ELF-1 (cell line): ENCODE measurements around the gene PRKAG2.

Experiments used
- DNase-seq: peaks from one replicate; pipeline ENCODE4 v3.0.0-alpha.2; 2016; ENCODE audit warnings: low read depth, low spot score

PRKAG2 gene

DNA sequence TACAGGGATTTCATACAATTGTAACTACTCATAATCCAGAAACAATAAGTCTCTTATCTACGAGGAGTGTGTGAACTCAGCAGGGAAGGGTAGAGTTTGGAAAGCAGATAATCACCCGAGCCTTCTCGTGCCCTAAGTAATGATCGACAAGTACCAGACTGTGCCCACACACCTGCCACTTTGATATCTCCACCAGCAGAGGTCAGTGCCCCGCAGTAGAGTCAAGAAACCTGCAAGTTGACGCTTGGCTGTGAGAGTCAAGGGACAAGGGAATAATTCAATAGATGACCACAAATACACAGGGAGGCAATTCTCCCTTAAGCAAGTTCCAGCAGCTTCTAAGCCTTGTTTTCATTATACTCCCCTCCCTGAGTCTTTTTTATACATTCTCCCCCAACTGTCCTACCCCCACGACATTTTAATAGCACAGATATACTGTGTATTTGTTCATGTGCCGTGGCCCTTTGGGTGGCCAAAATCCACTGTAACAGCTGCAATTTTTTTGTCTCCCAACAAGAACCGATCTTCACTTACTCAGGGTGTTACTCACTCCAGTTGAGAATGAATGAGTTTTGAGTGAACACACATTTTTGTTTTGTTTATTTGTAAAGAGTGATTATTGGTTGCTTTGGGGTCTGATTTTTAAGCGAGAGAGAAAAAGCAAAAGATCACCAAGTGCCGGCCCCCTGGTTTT, 250.3 kb downstream of the PRKAG2 start:
- DNase-seq = peak; percentile 37

DNA sequence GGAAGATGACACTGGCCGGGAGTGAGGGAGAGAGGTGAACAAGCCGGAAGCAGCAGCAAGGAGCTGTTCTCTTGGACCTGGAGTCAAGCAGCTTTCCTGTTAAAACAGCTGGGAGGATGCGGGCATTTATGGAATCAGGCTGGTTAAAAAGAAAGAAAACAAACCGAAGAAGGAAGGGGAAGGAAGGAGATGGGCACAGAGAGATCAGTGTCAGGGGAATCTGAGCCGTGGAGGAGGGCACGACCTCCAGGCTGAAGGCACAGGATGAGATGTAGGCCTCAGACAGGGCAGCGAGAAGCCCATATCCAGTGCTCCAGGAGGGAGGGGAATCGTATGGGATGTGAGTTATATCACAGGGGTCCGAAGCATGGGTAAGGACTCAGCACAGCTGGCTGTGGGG, 251.3 kb downstream of the PRKAG2 start:
- no peak for DNase-seq

DNA sequence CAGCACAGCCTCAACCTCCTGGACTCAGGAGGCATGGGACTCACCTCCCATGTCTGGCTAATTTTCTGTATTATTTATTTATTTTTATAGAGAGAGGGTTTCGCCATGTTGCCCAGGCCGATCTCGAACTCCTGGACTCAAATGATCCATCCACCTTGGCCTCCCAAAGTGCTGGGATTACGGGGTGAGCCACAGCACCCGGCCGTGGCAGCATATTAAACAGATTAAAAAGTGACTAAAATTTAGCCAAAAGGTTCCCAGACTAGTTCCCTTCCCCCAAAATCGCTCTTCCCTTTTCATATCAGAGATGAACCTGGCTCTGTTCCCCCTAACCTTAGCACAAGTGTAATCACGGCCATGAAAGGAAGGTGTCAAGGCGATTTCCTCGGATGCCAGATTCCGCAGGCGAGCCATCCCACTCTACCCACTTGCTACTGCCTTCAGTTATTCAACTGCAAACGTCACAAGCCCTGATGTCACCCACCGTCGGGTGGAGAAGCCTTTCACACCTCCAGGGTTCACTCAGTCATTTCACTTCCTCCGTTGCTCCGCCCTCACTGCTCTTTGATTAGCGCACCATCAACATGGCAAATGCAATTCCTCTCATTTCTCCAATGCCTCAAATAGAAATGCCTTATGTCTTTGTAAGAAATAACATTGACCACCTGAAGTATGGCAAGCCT, 252.5 kb downstream of the PRKAG2 start:
- DNase-seq = no peak

DNA sequence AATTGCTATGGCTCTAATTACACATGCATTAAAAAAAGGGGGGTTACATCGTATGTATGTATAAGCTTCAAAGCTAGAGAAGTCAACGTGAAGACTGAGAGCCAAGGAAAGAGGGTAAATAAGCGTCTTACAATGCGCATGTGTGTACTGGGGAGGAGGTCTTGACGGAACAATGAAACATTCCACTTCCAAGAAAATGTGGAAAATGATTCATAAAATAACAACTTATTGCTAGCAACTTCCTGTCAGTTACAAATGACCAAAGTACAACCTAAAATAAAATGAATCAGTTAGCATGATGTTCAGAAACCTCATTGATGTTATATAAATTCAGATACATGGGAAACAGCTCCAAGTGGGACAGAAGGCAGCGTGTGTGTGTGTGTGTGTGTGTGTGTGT, 253.1 kb downstream of the PRKAG2 start:
- DNase-seq = no peak

DNA sequence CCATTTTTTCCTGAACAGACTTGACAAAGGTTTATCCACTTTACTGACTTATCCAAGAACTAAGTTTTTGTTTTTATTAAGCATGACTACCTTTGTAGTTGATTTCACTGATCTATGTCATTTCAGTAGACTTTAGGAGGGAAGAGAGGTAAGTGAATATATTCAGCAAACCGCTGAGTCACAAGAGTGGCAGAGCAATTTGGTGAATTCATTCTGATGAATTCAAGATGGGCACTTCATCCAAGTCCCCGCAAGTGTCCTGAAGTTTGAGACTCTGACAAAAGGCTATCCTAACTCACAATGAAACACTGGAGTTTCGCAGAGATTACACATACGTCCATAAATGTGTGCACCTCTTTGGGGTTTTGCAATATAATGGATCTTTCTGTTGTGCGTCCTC, 255.0 kb downstream of the PRKAG2 start:
- no peak for DNase-seq

DNA sequence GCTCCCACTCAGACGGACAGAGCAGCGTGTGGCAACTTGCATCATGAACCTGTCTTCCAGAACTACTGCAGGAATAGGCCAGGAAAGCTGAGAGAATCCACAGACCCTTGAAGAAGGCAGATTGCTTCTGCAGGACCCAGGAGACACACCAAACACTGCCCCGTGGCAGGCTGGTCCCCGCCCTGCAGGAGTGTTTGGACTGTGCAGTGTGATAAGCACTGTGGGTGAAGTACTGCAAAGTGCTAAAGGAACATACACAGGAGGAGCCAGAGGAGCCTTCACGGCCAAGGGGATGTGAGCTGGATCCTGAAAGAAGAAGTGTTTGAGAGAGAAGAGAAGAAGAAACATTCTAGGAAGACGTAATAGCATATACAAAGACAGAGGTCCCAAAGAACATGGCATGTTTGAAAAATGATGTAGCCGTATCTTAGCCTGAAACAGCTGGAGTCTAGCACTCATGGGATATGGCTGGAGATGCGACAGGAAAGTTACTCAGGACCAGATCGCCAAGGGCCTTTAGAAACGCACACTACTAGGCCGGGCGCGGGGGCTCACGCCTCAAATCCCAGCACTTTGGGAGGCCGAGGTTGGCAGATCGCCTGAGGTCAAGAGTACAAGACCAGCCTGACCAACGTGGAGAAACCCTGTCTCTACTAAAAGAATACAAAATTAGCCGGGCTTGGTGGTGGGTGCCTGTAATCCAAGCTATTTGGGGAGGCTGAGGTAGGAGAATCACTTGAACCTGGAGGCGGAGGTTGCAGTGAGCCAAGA, 260.3 kb downstream of the PRKAG2 start:
- DNase-seq = no peak

DNA sequence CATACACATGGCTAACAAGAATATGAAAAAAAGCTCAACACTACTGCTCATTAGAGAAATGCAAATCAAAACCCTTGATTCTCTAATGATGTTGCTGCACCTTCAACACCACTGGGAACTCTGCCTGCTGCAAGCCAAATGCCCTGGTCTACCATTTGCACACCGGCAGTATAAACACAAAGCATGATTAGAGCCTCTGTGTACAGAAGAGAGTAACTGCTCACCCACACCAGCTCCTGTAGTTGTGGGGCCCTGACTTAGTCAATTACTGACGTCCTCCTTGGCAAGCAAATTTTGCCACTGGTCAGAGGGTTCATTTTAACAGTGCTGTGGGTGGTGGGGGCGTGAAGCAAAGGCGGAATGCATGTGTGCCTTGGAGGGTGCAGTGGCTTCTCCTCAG, 261.1 kb downstream of the PRKAG2 start:
- no peak for DNase-seq

DNA sequence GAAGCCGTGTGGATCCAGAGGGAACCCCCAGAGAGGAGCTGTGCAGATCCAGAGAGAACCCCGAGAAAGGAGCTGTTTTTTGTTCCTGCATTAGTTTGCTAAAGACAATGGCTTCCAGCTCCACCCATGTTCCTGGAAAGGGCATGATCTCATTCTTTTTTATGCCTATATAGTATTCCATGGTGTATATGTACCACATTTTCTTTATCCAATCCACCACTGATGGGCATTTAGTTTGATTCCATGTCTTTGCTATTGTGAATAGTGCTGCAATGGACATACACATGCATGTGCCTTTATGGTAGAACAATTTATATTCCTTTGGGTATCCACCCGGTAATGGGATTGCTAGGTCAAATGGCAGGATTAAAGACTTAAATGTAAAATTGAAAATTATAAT, 261.9 kb downstream of the PRKAG2 start:
- no peak for DNase-seq

DNA sequence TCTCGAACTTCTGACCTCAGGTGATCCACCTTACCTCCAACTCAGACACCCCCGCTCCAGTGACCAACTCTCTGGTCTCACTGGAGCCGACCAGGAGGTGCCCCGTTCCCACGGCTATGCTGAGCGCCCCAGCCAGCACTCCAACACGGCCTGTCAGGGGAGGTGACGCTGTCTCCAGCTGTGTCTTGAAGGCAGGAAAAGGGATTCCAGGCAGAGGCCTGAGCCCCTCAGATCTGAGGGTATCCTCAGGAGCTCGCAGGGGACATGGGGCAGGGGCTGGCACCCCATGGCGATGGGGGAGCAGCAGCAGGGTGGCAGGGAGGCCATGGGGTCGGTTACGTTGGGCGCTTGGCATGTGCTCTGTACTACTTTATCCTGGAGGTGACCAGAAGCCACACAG, 262.9 kb downstream of the PRKAG2 start:
- DNase-seq = no peak

DNA sequence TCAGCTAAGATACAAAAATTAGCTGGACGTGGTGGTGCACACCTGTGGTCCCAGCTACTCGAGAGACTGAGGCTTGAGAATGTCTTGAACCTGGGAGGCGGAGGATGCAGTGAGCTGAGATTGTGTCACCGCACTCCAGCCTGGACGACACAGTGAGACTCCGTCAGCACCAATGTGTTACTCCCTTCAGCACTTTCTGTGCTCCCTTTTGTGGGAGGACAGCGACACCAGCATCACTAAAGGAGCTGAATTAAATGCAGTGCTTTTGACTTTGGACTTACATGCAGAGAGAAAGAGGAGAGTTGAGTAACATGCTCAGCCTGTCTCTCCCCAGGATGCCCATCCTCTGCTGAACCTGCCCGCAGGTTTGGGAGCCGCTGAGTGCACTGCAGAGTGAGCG, 265.0 kb downstream of the PRKAG2 start:
- no peak for DNase-seq

DNA sequence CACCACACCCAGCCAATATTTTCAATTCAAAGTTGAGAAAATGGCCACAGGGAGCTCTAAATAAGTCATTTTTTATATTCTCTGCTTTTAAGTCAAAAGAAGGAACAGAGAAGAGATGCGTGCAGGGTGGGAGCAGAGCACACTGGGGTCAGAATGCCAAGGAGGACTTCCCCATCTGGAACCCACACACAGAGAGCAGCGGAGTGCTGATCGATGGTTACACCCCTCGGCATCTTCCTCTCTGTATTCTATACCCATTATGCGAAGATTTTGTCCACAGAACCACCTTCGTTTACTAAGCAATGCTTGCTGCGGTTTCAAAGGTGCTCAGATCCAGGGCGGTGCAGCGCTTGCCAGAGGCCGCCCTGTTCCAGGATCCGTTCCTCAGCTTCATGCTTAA, 265.9 kb downstream of the PRKAG2 start:
- DNase-seq = no peak

DNA sequence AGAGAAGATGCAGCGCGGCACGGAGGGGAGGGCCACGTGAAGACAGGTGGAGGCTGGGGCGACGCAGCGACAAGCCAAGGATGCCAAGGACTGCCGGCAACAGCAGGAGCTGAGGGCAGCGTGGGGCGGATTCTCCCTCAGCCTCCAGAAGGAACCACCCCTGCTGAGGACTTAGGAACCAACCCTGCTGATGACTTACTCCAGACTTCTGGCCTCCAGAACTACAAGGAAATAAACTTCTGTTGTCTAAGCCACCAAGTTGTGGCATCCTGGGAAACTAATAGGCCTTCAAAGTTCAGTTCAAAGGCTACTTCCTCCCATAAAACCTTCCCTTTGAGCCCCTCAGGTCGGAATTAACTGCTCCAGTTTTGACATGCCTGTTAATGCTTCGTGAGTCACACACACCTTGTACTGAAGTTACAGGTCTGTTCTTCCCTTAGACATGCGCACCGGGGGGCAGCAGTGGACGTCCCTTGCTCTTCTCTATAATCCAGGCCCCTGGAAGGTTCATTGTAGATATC, 268.8 kb downstream of the PRKAG2 start:
- DNase-seq = peak; percentile 58

DNA sequence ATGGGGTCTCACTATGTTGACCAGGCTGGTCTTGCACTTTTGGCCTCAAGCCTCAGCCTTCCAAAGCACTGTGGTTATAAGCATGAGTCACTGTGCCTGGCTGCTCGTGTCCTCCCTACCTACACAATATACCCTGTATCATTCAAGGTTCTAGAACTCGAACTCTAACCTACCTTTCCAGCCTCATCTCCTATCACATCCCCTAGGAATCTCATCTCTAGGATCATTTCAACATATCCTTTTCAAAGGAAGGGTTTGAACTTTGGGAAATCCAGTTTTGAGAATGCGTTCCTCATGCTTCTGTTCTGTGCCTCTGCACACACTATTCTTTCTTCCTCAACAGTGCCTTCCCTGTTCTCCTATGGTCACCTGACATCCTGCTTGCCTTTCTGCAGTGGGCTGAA, 269.4 kb downstream of the PRKAG2 start:
- DNase-seq = no peak

DNA sequence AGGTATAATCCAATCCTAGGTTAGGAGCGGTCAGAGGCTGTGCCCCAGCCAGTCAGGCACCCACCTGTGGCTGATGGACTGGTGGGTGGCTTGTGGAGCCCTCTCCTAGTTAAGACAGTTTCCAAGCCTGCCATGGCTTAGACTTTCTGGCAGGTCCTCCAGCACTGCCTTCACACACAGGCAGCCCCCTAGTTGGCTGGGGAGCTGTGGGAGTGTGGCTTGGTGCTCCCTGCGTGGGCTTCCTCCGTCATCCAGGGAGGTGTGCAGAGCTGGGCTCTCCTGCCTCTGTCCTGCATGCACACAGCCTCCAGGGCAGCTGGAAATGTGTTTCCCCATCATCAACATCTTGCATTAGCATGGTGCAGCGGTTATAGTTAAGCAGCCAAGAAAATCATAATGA, 273.0 kb downstream of the PRKAG2 start:
- no peak for DNase-seq

DNA sequence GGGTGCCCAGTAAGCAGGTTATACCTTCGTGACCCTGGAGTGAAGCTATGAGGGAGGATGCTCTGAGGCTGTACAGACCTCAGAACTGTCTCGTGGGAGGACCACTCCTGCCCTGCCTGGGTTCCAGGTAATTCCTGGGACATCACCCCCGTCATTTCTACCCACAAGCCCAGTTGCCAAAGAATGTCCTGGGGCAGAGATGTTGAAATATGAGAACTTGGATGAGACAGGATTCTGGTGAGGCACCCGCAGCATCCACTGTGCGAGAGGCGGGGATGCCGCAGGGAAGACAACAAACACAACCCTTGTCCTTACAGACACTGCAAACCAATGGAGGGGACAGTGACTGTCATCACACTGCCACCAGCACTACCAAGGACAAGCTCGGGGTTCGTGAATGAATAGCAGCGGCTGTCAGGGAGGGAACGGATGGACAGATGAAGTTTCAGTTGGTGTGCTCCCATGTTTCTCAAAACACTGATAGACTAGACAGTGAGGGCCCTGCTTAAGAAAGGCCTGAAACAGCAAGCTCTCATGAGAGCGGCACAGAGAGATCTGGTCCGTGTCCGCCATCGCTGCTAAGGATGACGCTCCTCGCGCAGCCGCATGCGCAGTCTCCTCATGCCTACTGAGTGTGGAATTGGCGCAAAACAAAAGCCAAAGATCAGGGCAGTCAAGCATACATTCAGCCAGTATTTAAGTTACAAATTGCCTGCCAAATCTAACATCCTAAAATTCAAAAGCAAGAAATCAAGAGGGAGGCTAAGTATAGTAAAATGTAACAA, 275.2 kb downstream of the PRKAG2 start:
- DNase-seq = no peak

DNA sequence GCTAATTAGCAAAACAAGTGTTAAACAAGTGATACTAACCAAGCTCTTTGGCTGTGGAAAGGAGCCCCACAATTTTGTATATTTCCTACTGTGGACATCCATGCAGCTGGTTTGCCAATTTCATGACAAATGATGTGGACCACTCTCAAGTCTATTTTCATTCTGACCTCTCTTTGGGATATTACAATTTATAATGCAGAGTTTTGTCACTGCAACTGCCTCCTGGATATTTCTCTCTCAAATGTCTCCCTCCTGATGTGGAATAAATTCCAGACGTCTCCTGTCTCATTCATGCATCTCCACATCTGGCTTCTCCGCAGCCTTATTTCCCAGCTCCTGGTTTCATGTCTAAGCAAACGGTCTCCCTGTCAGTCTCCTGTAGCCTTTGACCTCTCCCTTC, 276.6 kb downstream of the PRKAG2 start:
- DNase-seq = no peak

DNA sequence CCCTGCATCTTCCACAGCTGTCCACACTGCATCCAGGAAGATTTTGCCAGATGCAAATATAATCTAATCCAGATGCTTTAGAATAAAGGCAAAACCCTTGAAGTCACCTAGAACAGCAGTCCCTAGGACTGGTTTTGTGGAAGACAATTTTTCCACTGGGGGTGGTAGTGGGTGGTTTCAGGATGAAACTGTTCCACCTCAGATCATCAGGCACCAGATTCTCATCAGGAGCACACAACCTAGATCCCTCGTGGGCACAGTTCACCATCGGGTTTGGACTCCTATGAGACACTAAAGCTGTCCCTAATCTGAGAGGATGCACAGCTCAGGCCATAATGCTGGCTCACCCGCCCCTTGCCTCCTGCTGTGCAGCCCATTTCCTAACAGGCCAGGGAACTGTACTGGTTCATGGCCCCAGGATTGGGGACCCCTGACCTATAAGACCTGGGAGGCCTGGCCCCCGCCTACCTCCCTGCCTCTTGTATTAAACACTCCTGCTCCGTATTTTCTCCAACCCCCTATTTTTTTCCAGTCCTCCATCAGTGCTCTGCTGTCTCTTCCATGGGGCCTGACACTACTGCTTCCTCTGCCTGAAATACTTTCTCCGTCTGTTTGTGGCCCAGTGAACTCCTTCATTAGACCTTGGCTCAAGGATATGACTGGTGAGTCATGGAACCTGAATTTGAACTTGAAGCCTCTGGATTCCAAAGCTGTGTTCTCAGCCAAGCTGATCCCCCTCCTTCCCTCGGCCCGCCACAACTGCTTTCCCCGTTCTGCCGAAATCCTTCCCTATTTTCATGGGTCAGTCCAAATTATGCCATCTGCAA, 277.3 kb downstream of the PRKAG2 start:
- DNase-seq = no peak

DNA sequence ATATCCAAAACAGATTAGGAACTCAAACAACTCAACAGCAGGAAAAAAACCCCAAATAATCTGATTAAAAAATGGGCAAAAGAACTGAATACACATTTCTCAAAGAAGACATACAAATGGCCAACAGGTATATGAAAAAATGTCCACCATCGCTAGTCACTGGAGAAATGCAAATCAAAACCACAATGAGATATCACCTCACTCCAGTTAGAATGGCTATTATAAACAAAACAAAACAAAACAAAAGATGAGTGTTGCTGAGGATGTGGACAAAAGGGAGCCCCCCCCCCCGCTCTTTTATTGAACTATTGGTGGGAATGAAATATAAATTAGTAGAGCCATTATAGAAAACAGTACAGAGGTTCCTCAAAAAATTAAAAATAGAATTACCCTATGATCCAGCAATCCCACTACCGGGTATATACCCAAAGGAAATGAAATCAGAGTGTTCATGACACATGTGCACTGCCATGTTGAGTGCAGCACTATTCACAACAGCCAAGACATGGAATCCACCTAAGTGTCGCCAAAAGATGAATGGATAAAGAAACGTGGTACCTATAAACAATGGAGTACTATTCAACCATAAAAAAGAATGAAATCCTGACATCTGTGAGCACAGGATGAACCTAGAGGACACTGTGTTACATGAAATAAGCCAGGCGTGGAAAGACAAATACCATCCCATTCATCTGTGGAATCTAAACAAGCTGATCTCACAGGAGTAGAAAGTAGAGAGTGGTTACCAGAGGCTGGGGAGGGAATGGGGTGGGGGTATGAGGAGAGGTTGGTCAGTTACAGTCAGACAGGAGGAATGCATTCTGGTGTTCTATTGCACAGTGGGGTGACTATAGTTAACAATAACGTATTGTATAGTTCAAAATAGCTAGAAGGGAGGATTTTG, 279.1 kb downstream of the PRKAG2 start:
- DNase-seq = no peak

DNA sequence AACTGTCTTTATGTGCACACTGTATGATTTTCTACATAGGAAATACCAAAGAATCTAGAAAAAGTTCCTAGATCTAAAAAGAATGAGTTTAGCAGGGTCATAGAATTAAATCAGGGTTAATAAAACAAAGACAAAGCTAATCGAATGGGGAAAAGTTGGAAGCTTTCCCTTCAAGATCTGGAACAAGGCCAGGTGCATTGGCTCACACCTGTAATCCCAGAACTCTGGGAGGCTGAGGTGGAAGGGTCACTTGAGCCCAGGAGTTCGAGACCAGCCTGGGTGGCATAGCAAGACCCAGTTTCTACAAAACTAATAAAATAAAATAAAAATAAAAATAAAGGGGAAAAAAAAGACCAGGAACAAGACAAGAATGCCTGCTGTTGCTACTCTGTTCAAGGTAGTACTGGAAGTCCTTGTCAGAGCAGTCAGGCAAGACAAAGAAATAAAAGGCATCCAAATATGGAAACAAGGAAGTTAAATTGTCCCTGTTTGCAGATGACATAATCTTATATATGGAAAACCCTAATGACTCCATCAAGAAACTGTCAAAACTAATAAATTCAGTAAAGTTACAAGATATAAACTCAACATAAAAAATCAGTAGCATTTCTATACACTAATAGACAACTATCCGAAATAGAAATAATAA, 281.1 kb downstream of the PRKAG2 start:
- DNase-seq = no peak
